GM21515 (cell line): Measurements from ENCODE around the gene ZNF790.
"Not testable (repeated sequence)": the region's sequence is repeated elsewhere in the genome, so short reads cannot be mapped to it uniquely, and the experiment has no call there.

Source experiments
- ATAC-seq: cut with Tn5 transposase; IDR thresholded peaks from one replicate; pipeline ENCODE4 v1.9.1; 2021; ENCODE audit not compliant: unreplicated experiment

Gene ZNF790

GRCh38 chr19:36837906-36838783 lies at the start of gene ZNF790:
Gene ZNF790 (minus strand): TSS chr19:36838387. CDS start chr19:36825619, 12,768 bp downstream.
- peak; percentile 80 for ATAC-seq

GRCh38 chr19:36876993-36877938 lies 39.1 kb upstream of the ZNF790 start:
- no peak for ATAC-seq

GRCh38 chr19:36851898-36852297 lies 13.7 kb upstream of the ZNF790 start:
- no peak for ATAC-seq

GRCh38 chr19:36850559-36851442 lies 12.6 kb upstream of the ZNF790 start, which contains the start of gene ZNF345:
Gene ZNF345 (plus strand): TSS chr19:36850876. CDS start chr19:36876831, 25,955 bp downstream.
- ATAC-seq = peak; percentile 76

GRCh38 chr19:36849701-36850558 lies 11.7 kb upstream of the ZNF790 start:
- ATAC-seq = peak; percentile 82

GRCh38 chr19:36847968-36848367 lies 9.8 kb upstream of the ZNF790 start:
- ATAC-seq = no peak

- ATAC-seq = peak; percentile 3
These were observed 667 bp upstream of the ZNF790 start for GRCh38 chr19:36838784-36839324.

- ATAC-seq = no peak
These were observed 846 bp downstream of the ZNF790 start for GRCh38 chr19:36837176-36837905.

- no peak for ATAC-seq
These were observed 4.8 kb downstream of the ZNF790 start for GRCh38 chr19:36833430-36833829.

- no peak for ATAC-seq
These were observed 16.4 kb downstream of the ZNF790 start for GRCh38 chr19:36821758-36822157.

- ATAC-seq = no peak
These were observed 19.0 kb downstream of the ZNF790 start for GRCh38 chr19:36819130-36819630.

GRCh38 chr19:36807029-36807428 lies 31.2 kb downstream of the ZNF790 start:
- ATAC-seq = no peak

- ATAC-seq = no peak
These were observed 32.8 kb downstream of the ZNF790 start for GRCh38 chr19:36805364-36805763.

- no peak for ATAC-seq
These were observed 40.4 kb downstream of the ZNF790 start for GRCh38 chr19:36797786-36798108.

- no peak for ATAC-seq
These were observed 41.5 kb downstream of the ZNF790 start for GRCh38 chr19:36796714-36796992.

- not testable (repeated sequence) for ATAC-seq
These were observed 46.6 kb downstream of the ZNF790 start for GRCh38 chr19:36791420-36792141.

- ATAC-seq = no peak
These were observed 62.4 kb downstream of the ZNF790 start for GRCh38 chr19:36775768-36776167.

- ATAC-seq = no peak
These were observed 65.0 kb downstream of the ZNF790 start for GRCh38 chr19:36773223-36773579.
